ENCODE data around the gene UNC13D. TPM values are rescaled to one million over a fixed set of nuclear protein-coding genes. Genes with fewer than 3 reads are reported as not detected.
A peak's percentile ranks its signal among the peaks of the same experiment; 100 is the strongest.

The UNC13D gene
- total RNA-seq, result 6.0 to 7.7 TPM (median 6.8 TPM) in 3 replicates

DNA sequence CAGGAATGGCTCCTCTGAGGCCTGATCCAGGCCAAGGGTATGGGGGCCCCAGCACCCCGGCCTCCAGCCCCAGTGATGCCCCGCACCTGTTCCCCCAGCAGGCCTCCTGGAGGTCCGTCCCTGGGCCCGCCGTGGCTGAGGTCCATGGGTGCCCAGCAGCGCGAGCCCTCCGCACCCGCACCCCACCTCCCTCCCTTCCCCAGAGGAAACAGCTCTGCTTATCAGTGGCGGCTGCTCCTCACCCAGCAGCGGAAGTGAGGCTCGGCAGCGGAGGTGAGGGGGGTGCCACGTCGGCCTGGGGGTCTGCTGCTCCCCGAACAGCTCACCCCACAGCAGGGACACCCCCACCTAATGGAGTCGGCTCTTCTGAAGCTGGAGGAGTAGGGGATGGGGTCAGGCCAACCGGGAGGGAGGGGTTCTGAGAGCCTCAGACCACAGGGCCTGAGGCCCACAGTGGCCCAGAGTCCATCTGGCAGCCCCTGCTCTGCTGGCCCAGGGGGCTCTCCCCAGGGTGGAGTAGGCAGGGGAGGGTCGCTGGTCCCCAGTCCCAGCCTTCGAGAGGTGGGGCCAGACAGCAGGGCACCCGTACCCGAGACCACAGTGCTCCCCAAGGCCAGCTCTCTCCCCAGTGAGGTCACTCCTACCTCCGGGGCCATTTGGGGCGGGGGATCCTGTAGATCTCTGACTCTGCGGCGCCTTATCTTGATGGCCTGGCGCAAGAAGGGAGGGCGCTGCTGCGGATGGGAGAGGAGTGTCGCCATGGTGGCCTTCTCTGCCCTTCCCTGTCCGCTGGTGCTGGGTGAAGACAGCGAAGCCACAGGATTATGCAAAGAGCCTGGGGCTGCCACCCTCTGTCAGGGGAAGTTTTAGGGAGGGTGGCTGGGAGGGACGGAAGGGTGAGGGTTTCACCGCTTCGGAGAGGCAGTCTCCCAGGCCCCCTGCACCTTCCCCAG lies at the start of gene UNC13D:
Gene UNC13D (minus strand): TSS at position 828 of the 953 bp plus-strand sequence. CDS start 67 bp downstream, at position 761.
- Mint-ChIP-seq H3K27ac (peak within 1 kb of the TSS; percentile 88), H3K27me3 (ENCODE audit: low read depth) (no peaks in the 10 kb centered on the region), H3K4me1 (peaks cover 17% of the 10 kb centered on the region), H3K4me3 (no peak within 1 kb of the TSS), H3K9me3 (no peaks in the 10 kb centered on the region), H3K36me3 (peaks cover 11% of the 10 kb centered on the region)
- DNase-seq (ENCODE audit: low spot score in 2 of 2, unreplicated experiment in 2 of 2), result no peak
- TF ChIP-seq, protein P1, sequence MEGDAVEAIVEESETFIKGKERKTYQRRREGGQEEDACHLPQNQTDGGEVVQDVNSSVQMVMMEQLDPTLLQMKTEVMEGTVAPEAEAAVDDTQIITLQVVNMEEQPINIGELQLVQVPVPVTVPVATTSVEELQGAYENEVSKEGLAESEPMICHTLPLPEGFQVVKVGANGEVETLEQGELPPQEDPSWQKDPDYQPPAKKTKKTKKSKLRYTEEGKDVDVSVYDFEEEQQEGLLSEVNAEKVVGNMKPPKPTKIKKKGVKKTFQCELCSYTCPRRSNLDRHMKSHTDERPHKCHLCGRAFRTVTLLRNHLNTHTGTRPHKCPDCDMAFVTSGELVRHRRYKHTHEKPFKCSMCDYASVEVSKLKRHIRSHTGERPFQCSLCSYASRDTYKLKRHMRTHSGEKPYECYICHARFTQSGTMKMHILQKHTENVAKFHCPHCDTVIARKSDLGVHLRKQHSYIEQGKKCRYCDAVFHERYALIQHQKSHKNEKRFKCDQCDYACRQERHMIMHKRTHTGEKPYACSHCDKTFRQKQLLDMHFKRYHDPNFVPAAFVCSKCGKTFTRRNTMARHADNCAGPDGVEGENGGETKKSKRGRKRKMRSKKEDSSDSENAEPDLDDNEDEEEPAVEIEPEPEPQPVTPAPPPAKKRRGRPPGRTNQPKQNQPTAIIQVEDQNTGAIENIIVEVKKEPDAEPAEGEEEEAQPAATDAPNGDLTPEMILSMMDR (IDR thresholded peaks at IDR 0.05; ENCODE audit: unreplicated experiment), result no peak

DNA sequence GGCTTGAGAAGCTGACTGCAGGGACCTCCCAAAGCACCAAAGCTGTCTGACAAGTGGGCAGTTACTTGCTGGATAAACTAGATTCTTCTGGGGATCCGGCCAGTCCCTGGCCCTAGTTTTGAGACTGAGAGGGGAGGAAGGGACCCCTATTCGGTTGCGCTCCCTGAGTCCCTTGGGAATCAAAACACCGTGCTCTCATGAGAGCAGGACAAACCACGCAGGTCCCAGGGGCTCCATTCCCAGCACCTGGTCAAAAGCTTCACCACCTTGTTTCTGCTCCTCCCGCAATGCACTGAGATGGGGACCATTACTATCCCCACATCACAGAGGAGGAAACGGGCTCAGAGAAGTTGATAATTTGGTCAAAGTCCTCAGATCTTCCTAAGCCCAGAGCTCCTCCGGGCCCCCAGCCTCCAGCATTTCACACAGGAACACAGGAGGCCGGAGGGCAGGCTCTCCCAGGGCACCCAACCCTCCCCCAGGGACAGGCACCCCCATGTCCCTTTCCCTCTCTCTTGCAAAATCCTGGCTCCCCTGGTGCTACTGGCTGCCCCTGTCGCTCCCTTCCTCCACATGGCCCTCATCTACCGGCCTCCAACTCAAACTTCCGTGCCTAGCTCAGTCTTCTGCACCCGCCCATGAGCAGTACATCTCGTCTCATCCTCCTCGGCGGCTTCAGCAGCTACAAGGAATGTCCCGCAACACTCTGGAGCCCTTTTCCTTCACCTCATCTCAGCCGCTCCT lies 49.3 kb upstream of the UNC13D start:
- TF ChIP-seq, protein P1 (IDR thresholded peaks at IDR 0.05; ENCODE audit: unreplicated experiment), result no peak
- H3K36me3 Mint-ChIP-seq, result peaks cover 6% of the 10 kb centered on the region
- peaks cover 21% of the 10 kb centered on the region for H3K4me1 Mint-ChIP-seq
- H3K27ac Mint-ChIP-seq, result no peak overlapping the region
- DNase-seq (ENCODE audit: low spot score in 2 of 2, unreplicated experiment in 2 of 2), result no peak
- peak overlapping the region; percentile 27 for H3K4me3 Mint-ChIP-seq
- H3K9me3 Mint-ChIP-seq, result no peaks in the 10 kb centered on the region
- H3K27me3 Mint-ChIP-seq (ENCODE audit: low read depth), result no peaks in the 10 kb centered on the region

DNA sequence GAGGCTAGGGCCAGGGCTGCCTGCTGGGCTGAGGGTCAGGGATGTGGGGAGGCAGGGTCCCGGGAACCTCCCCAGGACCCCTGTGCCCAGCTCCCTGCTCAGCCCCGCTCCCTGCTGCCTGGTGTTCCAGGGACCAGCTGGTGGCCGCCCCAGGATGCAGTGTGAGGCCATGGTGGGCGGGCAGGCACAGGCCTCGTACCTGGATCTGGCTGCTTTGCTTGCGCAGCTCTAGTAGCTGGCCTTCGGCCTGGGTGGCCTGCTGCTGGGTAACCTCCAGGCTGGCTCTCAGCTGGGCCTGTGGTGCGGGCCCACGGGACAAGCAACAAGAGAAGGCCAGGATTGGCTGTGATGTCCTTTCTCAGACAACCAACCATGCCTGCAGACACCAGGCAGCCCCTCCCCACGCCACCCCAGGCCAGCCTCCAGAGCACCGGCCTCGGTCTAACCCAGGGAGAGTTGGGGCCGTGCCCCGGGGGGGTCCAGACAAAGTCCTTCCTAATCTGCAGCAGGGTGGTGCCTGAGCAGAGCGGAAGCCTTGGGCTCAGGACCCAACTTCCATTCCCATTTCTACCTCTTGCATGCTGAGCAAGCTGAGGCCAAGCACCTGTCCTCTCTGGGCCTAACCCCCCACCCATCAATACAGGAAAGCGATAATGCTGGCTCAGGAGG lies 48.5 kb upstream of the UNC13D start:
- DNase-seq (ENCODE audit: low spot score in 2 of 2, unreplicated experiment in 2 of 2), result no peak
- TF ChIP-seq, protein P1 (IDR thresholded peaks at IDR 0.05; ENCODE audit: unreplicated experiment), result no peak
- H3K27me3 Mint-ChIP-seq (ENCODE audit: low read depth), result no peaks in the 10 kb centered on the region

DNA sequence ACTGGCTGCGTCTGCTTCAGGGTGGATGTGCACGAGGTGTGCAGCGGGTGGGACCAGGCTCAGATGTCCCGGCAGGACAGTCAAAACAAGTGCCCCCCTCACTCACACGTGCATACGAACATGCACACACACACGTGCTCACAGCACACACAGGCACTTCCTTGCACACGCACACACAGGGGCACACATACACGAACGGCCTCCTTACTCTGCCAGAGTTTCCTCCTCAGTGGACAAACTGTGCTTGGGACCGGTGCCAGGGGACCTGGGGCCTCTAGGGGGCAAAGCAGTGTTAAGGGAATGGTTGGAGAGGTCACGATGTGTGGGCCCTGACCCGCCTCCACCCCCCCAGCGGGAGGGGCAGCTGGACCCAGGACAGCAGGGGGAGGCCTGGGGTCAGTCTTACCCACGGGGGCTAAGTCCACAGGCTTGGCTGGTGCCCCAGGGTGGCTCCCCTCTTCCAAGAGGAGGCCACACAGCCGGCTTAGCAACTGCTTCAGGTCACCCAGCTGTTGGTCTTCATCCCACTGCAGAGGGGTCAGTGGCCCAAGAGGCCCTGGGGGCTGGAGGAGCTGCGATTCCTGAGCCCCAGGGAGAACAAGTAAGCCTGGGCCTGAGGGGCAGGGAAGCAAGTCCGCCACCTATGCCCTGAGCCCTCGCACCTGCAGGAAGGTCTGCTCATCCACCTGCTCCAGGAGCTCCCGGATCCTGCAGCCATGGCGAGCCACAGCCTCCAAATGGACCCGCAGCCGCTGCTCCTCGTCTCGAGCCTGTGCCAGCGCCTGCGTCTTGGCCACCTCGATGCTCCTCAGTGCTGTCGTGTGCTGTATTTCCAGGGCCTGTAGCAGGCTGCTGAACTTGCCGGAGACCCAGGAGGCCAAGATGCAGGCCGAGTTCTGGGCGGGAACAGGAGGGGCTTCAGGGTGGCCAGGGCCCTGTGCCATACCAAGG lies 47.7 kb upstream of the UNC13D start:
- H3K27me3 Mint-ChIP-seq (ENCODE audit: low read depth), result no peaks in the 10 kb centered on the region
- H3K27ac Mint-ChIP-seq, result no peak overlapping the region
- H3K4me3 Mint-ChIP-seq, result no peak overlapping the region
- H3K4me1 Mint-ChIP-seq, result peaks cover 17% of the 10 kb centered on the region
- no peaks in the 10 kb centered on the region for H3K9me3 Mint-ChIP-seq
- H3K36me3 Mint-ChIP-seq, result peaks cover 6% of the 10 kb centered on the region
- DNase-seq (ENCODE audit: low spot score in 2 of 2, unreplicated experiment in 2 of 2), result no peak
- TF ChIP-seq, protein P1 (IDR thresholded peaks at IDR 0.05; ENCODE audit: unreplicated experiment), result no peak

More for the DNA sequence above, 48.5 kb upstream of the UNC13D start:
- Mint-ChIP-seq H3K9me3 (no peaks in the 10 kb centered on the region), H3K36me3 (peaks cover 6% of the 10 kb centered on the region), H3K27ac (no peak overlapping the region), H3K4me3 (no peak overlapping the region), H3K4me1 (peaks cover 21% of the 10 kb centered on the region)
